Muscle layer of colon (tissue), 2 donors: ENCODE measurements around the gene TMEM174.
"Not testable (repeated sequence)": the region's sequence is repeated elsewhere in the genome, so short reads cannot be mapped to it uniquely, and the experiment has no call there.

Source experiments
- H3K27ac ChIP-seq: one replicate; pipeline ENCODE4 v1.7.0; 2013; ENCODE audit warnings: low read depth, mild to moderate bottlenecking, low read length, moderate library complexity
- H3K27me3 ChIP-seq, 2 donors: one replicate each; pipeline ENCODE4 v1.7.0; 2013; ENCODE audit warnings: low read length in 2 of 2, mild to moderate bottlenecking in 2 of 2; ENCODE audit not compliant: insufficient read depth in 2 of 2, control insufficient read depth in 1 of 2
- H3K36me3 ChIP-seq: one replicate; pipeline ENCODE4 v1.7.0; 2013; ENCODE audit warnings: mild to moderate bottlenecking, low read length; ENCODE audit not compliant: insufficient read depth
- H3K4me1 ChIP-seq: one replicate; pipeline ENCODE4 v1.7.0; 2013; ENCODE audit warnings: mild to moderate bottlenecking, low read length; ENCODE audit not compliant: insufficient read depth
- H3K4me3 ChIP-seq, 2 donors: one replicate each; pipeline ENCODE4 v1.7.0; 2013; ENCODE audit warnings: low read length in 2 of 2, low read depth in 1 of 2, mild to moderate bottlenecking in 1 of 2, moderate library complexity in 1 of 2
- H3K9ac ChIP-seq: one replicate; pipeline ENCODE4 v1.7.0; 2013; ENCODE audit warnings: low read length
- H3K9me3 ChIP-seq: one replicate; pipeline ENCODE4 v1.7.0; 2013; ENCODE audit warnings: mild to moderate bottlenecking, low read length
- donor health status: abdominal sarcoma.
- donor health status: Adenocarcinoma of cecum.

The TMEM174 gene

GRCh38 chr5:73198833-73199592 lies 26.0 kb downstream of the TMEM174 start:
- Histone ChIP-seq H3K9me3 (no peaks in the 10 kb centered on the region), H3K27ac (no peak overlapping the region), H3K27me3 (peaks cover 0 to 11% of the 10 kb centered on the region in 2 donors), H3K9ac (no peak overlapping the region), H3K4me1 (no peaks in the 10 kb centered on the region), H3K4me3 (no peak overlapping the region), H3K36me3 (no peaks in the 10 kb centered on the region)

GRCh38 chr5:73199671-73200070 lies 26.7 kb downstream of the TMEM174 start:
- no peaks in the 10 kb centered on the region for H3K36me3 ChIP-seq
- no peaks in the 10 kb centered on the region for H3K9me3 ChIP-seq
- no peak overlapping the region for H3K9ac ChIP-seq
- H3K27me3 ChIP-seq = peaks cover 0 to 12% of the 10 kb centered on the region in 2 donors
- H3K27ac ChIP-seq = no peak overlapping the region
- H3K4me3 ChIP-seq = no peak overlapping the region
- no peaks in the 10 kb centered on the region for H3K4me1 ChIP-seq

DNA sequence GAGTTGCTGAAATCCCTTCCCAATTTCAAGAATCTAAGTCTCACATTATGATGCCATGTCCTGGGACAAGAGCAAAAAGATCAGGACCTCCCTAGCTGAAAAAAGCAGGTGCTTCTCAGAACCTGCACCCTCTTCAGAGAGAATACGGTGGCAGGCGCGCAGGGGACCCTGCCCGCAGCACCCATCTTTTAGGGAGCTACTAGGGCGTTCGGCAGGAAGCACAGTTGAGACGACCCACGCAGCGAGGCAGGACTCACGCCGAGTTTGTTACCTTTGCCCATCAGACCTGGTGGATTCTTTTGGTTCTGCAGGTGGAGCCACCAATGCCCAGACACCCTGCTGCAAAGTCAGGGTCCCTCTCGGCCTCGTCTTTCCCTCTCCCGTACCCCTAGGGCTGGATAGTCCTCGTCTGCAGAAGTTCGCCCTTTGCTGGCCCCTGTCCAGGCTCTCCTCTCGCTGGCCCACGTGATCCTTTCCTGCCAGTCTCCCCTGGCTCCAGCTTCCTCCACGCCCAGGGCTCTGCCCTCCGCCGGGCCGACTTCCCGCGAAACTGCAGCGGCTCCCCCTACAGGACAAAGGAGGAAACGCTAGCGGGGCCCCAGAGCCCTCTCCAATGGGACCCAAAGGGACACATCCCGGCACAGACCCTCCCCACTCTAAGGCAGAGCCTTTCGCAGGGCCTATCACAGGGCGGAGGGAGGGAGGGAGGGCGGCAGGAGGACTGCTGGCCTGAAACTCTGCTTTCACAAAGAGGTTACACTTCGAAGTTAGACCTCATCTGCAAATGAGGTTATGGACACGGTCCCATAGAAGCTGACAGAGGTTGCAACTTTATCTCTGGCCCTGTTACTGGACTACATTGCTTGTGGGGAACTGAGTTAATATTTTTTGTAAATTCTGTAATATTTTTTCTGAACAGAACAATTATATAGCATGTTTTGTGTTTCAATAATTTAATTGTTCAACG lies 28.8 kb downstream of the TMEM174 start:
- H3K4me3 ChIP-seq = no peak overlapping the region

DNA sequence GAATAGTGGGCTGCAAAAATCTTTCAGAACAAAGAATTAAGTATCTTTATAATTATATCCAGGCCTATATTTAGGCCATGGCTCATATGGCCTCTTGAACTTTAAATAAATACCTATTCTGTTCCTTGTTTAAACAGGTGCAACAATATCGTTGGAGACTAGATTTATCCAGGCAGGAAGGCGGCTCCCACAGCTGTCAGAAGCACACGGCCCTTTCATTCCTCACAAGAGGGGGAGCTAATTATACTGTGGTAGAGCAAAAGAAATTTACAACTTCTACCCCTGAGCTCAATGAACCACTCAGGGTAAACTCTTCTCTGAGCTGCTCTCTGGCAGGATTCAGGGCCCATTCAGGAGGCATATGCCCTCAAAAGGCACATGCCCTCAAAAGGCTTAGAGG lies 31.3 kb downstream of the TMEM174 start:
- H3K9me3 ChIP-seq = no peaks in the 10 kb centered on the region
- H3K36me3 ChIP-seq = no peaks in the 10 kb centered on the region
- no peak overlapping the region for H3K4me3 ChIP-seq
- peaks cover 0 to 19% of the 10 kb centered on the region in 2 donors for H3K27me3 ChIP-seq
- H3K9ac ChIP-seq = no peak overlapping the region
- no peak overlapping the region for H3K27ac ChIP-seq
- H3K4me1 ChIP-seq = no peaks in the 10 kb centered on the region

More for the DNA sequence above, 28.8 kb downstream of the TMEM174 start:
- Histone ChIP-seq H3K4me1 (no peaks in the 10 kb centered on the region), H3K36me3 (no peaks in the 10 kb centered on the region), H3K9ac (no peak overlapping the region), H3K9me3 (no peaks in the 10 kb centered on the region), H3K27me3 (peaks cover 0 to 19% of the 10 kb centered on the region in 2 donors), H3K27ac (no peak overlapping the region)

DNA sequence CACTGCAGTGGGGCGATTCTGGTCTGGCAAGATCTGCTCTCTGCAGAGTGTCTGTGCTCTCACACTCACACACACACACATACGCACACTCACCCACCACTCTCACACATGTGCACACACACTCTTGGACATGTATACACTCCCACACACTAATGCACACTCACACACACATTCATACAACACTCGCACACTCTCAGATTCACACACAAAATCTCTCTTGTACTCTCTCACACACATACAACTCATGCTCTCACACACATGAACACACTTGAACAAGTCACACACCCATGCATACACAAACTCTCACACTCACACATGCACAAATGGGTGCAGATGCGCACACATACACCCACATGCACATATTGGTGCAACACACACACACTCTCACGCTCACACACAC lies 31.7 kb downstream of the TMEM174 start:
- Histone ChIP-seq H3K27me3 (peaks cover 0 to 19% of the 10 kb centered on the region in 2 donors), H3K4me1 (no peaks in the 10 kb centered on the region), H3K27ac (no peak overlapping the region), H3K9ac (no peak overlapping the region), H3K36me3 (no peaks in the 10 kb centered on the region), H3K4me3 (no peak overlapping the region), H3K9me3 (no peaks in the 10 kb centered on the region)

DNA sequence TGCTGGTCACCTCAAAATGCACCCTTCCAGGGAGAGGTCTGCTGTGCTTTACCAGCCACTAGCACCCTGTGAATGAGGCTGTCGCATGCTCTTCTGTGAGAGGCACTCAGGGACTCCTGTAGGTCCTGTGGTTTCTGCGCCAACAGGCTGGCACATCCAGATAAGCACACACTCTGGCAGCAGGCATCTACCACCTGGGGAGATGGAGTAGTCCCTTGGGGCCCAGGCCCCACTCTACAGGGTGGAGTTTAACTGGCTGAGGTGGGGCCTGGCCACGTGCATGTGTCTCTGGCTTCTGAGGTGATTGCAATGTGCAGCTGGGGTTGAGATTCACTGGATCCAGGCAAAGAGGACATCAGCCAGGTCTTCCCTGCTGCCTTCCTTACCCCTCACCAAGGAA lies 32.3 kb downstream of the TMEM174 start:
- H3K9me3 ChIP-seq = no peaks in the 10 kb centered on the region
- no peak overlapping the region for H3K4me3 ChIP-seq
- H3K27me3 ChIP-seq = peaks cover 0 to 19% of the 10 kb centered on the region in 2 donors
- H3K9ac ChIP-seq = no peak overlapping the region
- no peaks in the 10 kb centered on the region for H3K36me3 ChIP-seq
- no peaks in the 10 kb centered on the region for H3K4me1 ChIP-seq
- no peak overlapping the region for H3K27ac ChIP-seq

GRCh38 chr5:73207239-73207638 lies 34.2 kb downstream of the TMEM174 start:
- H3K27ac ChIP-seq, H3K4me1 ChIP-seq, H3K9ac ChIP-seq, H3K36me3 ChIP-seq, H3K9me3 ChIP-seq, H3K4me3 ChIP-seq: not testable (repeated sequence)
- peaks cover 0 to 14% of the 10 kb centered on the region in 2 donors for H3K27me3 ChIP-seq

- not testable (repeated sequence) for H3K4me1 ChIP-seq, H3K9ac ChIP-seq, H3K27ac ChIP-seq, H3K4me3 ChIP-seq, H3K9me3 ChIP-seq, H3K36me3 ChIP-seq
- peaks cover 8 to 13% of the 10 kb centered on the region in 2 donors for H3K27me3 ChIP-seq
Observed at GRCh38 chr5:73209075-73209474, 36.1 kb downstream of the TMEM174 start.

- peaks cover 20 to 41% of the 10 kb centered on the region in 2 donors for H3K27me3 ChIP-seq
- not testable (repeated sequence) for H3K9me3 ChIP-seq, H3K4me3 ChIP-seq, H3K27ac ChIP-seq, H3K36me3 ChIP-seq, H3K9ac ChIP-seq, H3K4me1 ChIP-seq
Observed at GRCh38 chr5:73212693-73213092, 39.7 kb downstream of the TMEM174 start.

GRCh38 chr5:73213566-73213998 lies 40.6 kb downstream of the TMEM174 start:
- Histone ChIP-seq H3K27ac (no peak overlapping the region), H3K36me3 (no peaks in the 10 kb centered on the region), H3K27me3 (peaks cover 22 to 50% of the 10 kb centered on the region in 2 donors), H3K4me1 (no peaks in the 10 kb centered on the region), H3K9me3 (no peaks in the 10 kb centered on the region), H3K4me3 (no peak overlapping the region), H3K9ac (no peak overlapping the region)

GRCh38 chr5:73214306-73214705 lies 41.3 kb downstream of the TMEM174 start:
- Histone ChIP-seq H3K36me3 (no peaks in the 10 kb centered on the region), H3K9me3 (no peaks in the 10 kb centered on the region), H3K4me3 (no peak overlapping the region), H3K9ac (no peak overlapping the region), H3K27me3 (peaks cover 26 to 56% of the 10 kb centered on the region in 2 donors), H3K27ac (no peak overlapping the region), H3K4me1 (no peaks in the 10 kb centered on the region)
